Adrenal gland (tissue), 5 donors: ENCODE data around the gene EDNRB.

ENCODE experiments used
- CTCF ChIP-seq, 6 experiments: fragments of 450-650 bp in 4 of 6; fragments of 200-600 bp in 2 of 6; sonication (generic) in 1 of 6; IDR thresholded peaks; 1 replicate in 5 of 6; 2 replicates in 1 of 6; pipeline versions ENCODE4 v1.5.1 to v1.8.0; 2016 to 2021; ENCODE audit warnings: antibody characterized with exemption in 6 of 6, mild to moderate bottlenecking in 2 of 6, moderate library complexity in 1 of 6
- POLR2A ChIP-seq, 2 donors: fragments of 450-650 bp; IDR thresholded peaks; one replicate each; pipeline ENCODE4 v1.6.1; 2017; ENCODE audit warnings: antibody characterized with exemption in 2 of 2, mild to moderate bottlenecking in 2 of 2, moderate library complexity in 1 of 2
- donor health status: DM: no; HTN: no; CAD: no.

- TF ChIP-seq POLR2A (IDR thresholded peaks at IDR 0.05) (no peak), CTCF (IDR thresholded peaks at IDR 0.05) (no peak)
These were observed 5.6 kb downstream of the EDNRB start for GRCh38 chr13:77913003-77913402.
